ENCODE results near the gene RBM4B. TPM values are rescaled to one million over a fixed set of nuclear protein-coding genes. Genes with fewer than 3 reads are reported as not detected.
"Not testable (repeated sequence)": the region's sequence is repeated elsewhere in the genome, so short reads cannot be mapped to it uniquely, and the experiment has no call there.

Gene RBM4B
- total RNA-seq, 2 experiments from 2014 or later: 10.7 to 13.1 TPM

DNA sequence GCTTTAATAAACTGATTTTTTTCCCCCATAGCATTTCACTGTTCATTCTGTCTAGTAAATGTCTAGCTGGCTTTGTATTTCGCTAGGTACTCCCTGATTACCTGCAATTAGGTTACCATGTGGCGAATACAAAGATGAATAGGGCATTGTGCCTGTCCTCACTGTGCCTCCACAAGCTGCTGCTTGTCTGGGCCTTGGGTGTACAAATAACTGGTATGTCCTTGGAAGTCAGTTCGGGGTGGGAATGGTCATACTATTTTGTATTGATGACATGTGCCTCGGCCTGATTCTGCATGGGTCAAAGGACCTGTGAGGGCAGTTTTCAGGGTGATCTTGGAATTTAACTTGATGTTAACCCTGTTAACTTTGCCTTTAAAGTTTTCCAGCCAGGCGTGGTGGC lies 27.8 kb downstream of the RBM4B start:
- CTCF ChIA-PET: interaction anchor here (1.3 to 3.1 kb wide), 2 partner anchors 12 to 26 kb away, joined by 3 to 14 read pairs; partner anchors contain the start of gene RBM4
- peak overlapping the region; percentile 20 for H3K27ac Mint-ChIP-seq

DNA sequence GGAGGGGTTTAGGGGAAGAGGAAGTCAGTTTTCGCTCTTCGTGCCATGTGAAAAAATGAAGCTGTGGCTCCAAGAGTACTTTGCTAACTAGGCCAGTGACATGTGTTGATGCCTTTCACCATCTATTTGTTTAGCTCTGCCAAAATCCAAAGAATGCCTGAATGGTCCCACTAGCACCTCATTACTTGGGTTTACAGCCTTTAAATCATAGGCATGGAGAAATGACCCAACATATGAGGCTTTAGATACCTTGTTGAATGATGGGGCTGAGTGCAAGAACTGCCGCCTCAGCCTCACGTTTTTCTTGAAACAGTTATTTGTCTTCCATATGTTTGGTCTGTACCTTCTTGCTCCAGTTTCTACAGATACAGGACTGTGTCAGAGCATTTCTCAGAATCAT lies 30.9 kb downstream of the RBM4B start:
- Mint-ChIP-seq H3K36me3 (ENCODE audit: low read depth) (peaks cover 85% of the 10 kb centered on the region), H3K27ac (peak overlapping the region; percentile 3), H3K4me3 (no peak overlapping the region), H3K4me1 (ENCODE audit: low read depth) (peaks cover 80% of the 10 kb centered on the region), H3K27me3 (no peaks in the 10 kb centered on the region), H3K9me3 (no peaks in the 10 kb centered on the region)
- TF ChIP-seq CTCF (IDR thresholded peaks at IDR 0.05): no peak
- POLR2A ChIA-PET: interaction anchor here (1.1 to 27.4 kb wide), 10 partner anchors 8 to 85 kb away, joined by 3 to 558 read pairs (median 13); partner anchors contain the start of genes RBM14, RBM4 and RBM4B
- CTCF ChIA-PET: interaction anchor here (0.9 to 4.5 kb wide), 3 partner anchors 9 to 55 kb away, joined by 3 to 20 read pairs (median 14); partner anchors contain the start of genes RBM4 and RBM4B
- ATAC-seq (no peak), DNase-seq (no peak)
- intact Hi-C loops (cut with micrococcal nuclease): no loop called here

More for the DNA sequence above, 27.8 kb downstream of the RBM4B start:
- peaks cover 60% of the 10 kb centered on the region for H3K4me1 Mint-ChIP-seq (ENCODE audit: low read depth)
- DNase-seq (no peak), ATAC-seq (no peak)
- intact Hi-C loops (cut with micrococcal nuclease): no loop called here
- POLR2A ChIA-PET: interaction anchor here (2.6 to 27.4 kb wide), 4 partner anchors 10 to 28 kb away, joined by 7 to 558 read pairs (median 40); partner anchors contain the start of genes RBM14, RBM4 and RBM4B
- H3K36me3 Mint-ChIP-seq (ENCODE audit: low read depth): peaks cover 68% of the 10 kb centered on the region
- H3K9me3 Mint-ChIP-seq: no peaks in the 10 kb centered on the region
- H3K4me3 Mint-ChIP-seq: no peak overlapping the region
- no peak for TF ChIP-seq CTCF (IDR thresholded peaks at IDR 0.05)
- no peaks in the 10 kb centered on the region for H3K27me3 Mint-ChIP-seq

GRCh38 chr11:66643745-66644437 lies 33.8 kb downstream of the RBM4B start:
- CTCF ChIA-PET: interaction anchor here (1.1 to 4.5 kb wide), 2 partner anchors 34 kb away, joined by 4 to 20 read pairs; partner anchors contain the start of gene RBM4B
- no peak for TF ChIP-seq CTCF (IDR thresholded peaks at IDR 0.05)
- intact Hi-C loops (cut with micrococcal nuclease): no loop called here
- no peak for ATAC-seq
- Mint-ChIP-seq H3K4me3 (peak overlapping the region; percentile 83), H3K27me3 (no peaks in the 10 kb centered on the region), H3K4me1 (ENCODE audit: low read depth) (peaks cover 87% of the 10 kb centered on the region), H3K27ac (no peak overlapping the region), H3K9me3 (no peaks in the 10 kb centered on the region), H3K36me3 (ENCODE audit: low read depth) (peaks cover 90% of the 10 kb centered on the region)
- POLR2A ChIA-PET: interaction anchor here (0.8 to 27.4 kb wide), 8 partner anchors 8 to 75 kb away, joined by 3 to 558 read pairs (median 4); partner anchors contain the start of genes CCDC87, CCS, CTSF and RBM14
- no peak for DNase-seq

DNA sequence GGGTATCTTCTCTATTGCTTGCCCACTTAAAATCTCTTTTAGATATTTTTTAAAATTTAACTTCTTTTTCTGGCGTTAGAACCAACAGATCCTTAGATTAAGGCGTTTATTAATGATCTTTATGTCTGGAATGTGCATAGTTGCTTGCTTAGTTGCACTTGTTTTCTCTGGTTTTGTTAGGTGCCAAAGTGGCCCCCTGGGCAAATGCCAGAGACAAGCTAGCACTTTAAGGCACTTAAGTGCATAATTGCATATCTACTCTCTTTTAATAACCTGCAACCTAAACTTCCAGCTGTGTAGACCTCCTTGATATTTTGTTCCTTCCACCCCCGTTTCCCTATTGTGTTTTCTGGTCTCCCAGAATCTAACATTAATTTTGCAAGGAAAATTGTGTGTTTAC lies 35.9 kb downstream of the RBM4B start:
- no peak for TF ChIP-seq CTCF (IDR thresholded peaks at IDR 0.05)
- peak overlapping the region; percentile 83 for H3K4me3 Mint-ChIP-seq
- intact Hi-C loops (cut with micrococcal nuclease): no loop called here
- ATAC-seq (no peak), DNase-seq (no peak)
- peak overlapping the region; percentile 98 for H3K27ac Mint-ChIP-seq
- no peaks in the 10 kb centered on the region for H3K27me3 Mint-ChIP-seq
- POLR2A ChIA-PET: interaction anchor here (0.9 to 27.4 kb wide), 4 partner anchors 6 to 29 kb away, joined by 3 to 558 read pairs (median 33); partner anchors contain the start of gene RBM14
- H3K36me3 Mint-ChIP-seq (ENCODE audit: low read depth): peaks cover 92% of the 10 kb centered on the region
- H3K4me1 Mint-ChIP-seq (ENCODE audit: low read depth): peaks cover 79% of the 10 kb centered on the region
- CTCF ChIA-PET: interaction anchor here (1.1 kb wide), 1 partner anchor 62 kb away, joined by 5 read pairs; no protein-coding TSS in a partner anchor
- H3K9me3 Mint-ChIP-seq: no peaks in the 10 kb centered on the region

DNA sequence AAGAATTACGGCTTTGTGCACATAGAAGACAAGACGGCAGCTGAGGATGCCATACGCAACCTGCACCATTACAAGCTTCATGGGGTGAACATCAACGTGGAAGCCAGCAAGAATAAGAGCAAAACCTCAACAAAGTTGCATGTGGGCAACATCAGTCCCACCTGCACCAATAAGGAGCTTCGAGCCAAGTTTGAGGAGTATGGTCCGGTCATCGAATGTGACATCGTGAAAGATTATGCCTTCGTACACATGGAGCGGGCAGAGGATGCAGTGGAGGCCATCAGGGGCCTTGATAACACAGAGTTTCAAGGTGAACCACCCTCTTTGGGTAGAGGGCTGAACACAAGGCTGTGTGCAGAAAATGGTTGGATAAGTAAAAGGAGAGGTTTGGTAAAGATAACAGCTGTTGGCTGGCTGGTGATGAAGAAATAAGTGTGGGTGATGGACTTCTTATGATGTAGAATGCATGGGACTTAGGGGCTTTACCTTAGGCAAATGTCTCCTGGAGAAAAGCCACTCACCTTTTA lies 37.8 kb downstream of the RBM4B start:
- ChIA-PET CTCF (interaction anchor here (0.7 to 4.3 kb wide), 4 partner anchors 9 to 38 kb away, joined by 3 to 29 read pairs (median 10); partner anchors contain the start of genes RBM14 and RBM4B), POLR2A (interaction anchor here (1.4 to 27.4 kb wide), 9 partner anchors 8 to 91 kb away, joined by 3 to 558 read pairs (median 9); partner anchors contain the start of genes RBM14 and RBM4B)
- not testable (repeated sequence) for H3K9me3 Mint-ChIP-seq, ATAC-seq, H3K27me3 Mint-ChIP-seq, DNase-seq
- Mint-ChIP-seq H3K4me1 (ENCODE audit: low read depth) (peaks cover 63% of the 10 kb centered on the region), H3K4me3 (peak overlapping the region; percentile 83), H3K36me3 (ENCODE audit: low read depth) (peaks cover 78% of the 10 kb centered on the region), H3K27ac (peak overlapping the region; percentile 98)
- intact Hi-C loops (cut with micrococcal nuclease): loop anchor here (2.0 to 5.0 kb wide), 2 partner anchors 21 to 37 kb away; partner anchors contain the start of gene RBM4B
